ENCODE data around the gene BCAS4.

Gene BCAS4

GRCh38 chr20:50916934-50917333, 122.1 kb downstream of the BCAS4 start:
- no peak for DNase-seq

- DNase-seq: peak; percentile 32
Observed at GRCh38 chr20:50918403-50918802, 123.5 kb downstream of the BCAS4 start.

- DNase-seq: peak; percentile 63
Observed at GRCh38 chr20:50919567-50919966, 124.7 kb downstream of the BCAS4 start.

GRCh38 chr20:50920997-50921396, 126.1 kb downstream of the BCAS4 start:
- DNase-seq: peak; percentile 29

GRCh38 chr20:50921803-50922501, 127.1 kb downstream of the BCAS4 start:
- DNase-seq: no peak

GRCh38 chr20:50924261-50924920, 129.5 kb downstream of the BCAS4 start:
- DNase-seq: no peak

GRCh38 chr20:50926530-50926929, 131.7 kb downstream of the BCAS4 start:
- DNase-seq: no peak

Data from fibroblast of skin of right biceps (primary cell).